BE2C (cell line): ENCODE data around the gene MYMX.
"Not testable (repeated sequence)": the region's sequence is repeated elsewhere in the genome, so short reads cannot be mapped to it uniquely, and the experiment has no call there.

Source experiments
- DNase-seq: peaks from one replicate; pipeline ENCODE4 v3.0.0-alpha.2; 2020
- H3K27me3 ChIP-seq: fragments of 250-450 bp; sonication (Bioruptor Pico); 2 replicates; pipeline ENCODE4 v1.5.1; 2020; ENCODE audit warnings: mild to moderate bottlenecking
- H3K36me3 ChIP-seq: fragments of 250-450 bp; sonication (Bioruptor Pico); 2 replicates; pipeline ENCODE4 v1.5.1; 2020; ENCODE audit warnings: mild to moderate bottlenecking
- H3K4me1 ChIP-seq: fragments of 250-450 bp; sonication (Bioruptor Pico); 2 replicates; pipeline ENCODE4 v1.5.1; 2020
- H3K4me3 ChIP-seq: 2 replicates; pipeline ENCODE4 v1.5.1; 2011; ENCODE audit warnings: low read depth, low read length
- H3K9me3 ChIP-seq: fragments of 250-450 bp; sonication (Bioruptor Pico); 2 replicates; pipeline ENCODE4 v1.5.1; 2020
- TF ChIP-seq, protein P1 (sequence below): IDR thresholded peaks from 2 replicates; pipeline ENCODE4 v1.5.1; 2012; ENCODE audit warnings: mild to moderate bottlenecking, low read depth, low read length

Gene MYMX

DNA sequence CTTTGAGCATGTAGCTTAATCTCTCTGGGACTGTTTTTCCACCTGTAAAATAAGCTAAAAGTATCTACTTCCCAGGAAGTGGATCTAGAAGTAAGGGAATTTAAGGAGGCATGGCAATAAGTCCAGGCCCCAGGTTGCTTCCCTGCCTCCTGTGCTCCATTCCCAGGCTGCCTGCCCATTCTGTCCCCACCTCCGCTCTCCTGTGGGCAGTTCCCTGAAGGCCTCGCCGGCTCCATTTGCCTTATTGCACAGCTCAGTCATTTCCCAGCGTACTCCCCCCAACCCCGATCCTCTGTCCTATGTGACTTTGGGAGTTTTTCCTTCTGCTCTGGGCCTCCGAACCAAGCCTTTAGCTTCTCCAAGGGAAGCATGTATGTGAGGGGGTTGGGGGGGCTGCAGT is 11.3 kb downstream of the MYMX start:
- TF ChIP-seq, protein P1, sequence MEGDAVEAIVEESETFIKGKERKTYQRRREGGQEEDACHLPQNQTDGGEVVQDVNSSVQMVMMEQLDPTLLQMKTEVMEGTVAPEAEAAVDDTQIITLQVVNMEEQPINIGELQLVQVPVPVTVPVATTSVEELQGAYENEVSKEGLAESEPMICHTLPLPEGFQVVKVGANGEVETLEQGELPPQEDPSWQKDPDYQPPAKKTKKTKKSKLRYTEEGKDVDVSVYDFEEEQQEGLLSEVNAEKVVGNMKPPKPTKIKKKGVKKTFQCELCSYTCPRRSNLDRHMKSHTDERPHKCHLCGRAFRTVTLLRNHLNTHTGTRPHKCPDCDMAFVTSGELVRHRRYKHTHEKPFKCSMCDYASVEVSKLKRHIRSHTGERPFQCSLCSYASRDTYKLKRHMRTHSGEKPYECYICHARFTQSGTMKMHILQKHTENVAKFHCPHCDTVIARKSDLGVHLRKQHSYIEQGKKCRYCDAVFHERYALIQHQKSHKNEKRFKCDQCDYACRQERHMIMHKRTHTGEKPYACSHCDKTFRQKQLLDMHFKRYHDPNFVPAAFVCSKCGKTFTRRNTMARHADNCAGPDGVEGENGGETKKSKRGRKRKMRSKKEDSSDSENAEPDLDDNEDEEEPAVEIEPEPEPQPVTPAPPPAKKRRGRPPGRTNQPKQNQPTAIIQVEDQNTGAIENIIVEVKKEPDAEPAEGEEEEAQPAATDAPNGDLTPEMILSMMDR, result no peak
- Histone ChIP-seq H3K9me3 (no peaks in the 10 kb centered on the region), H3K4me1 (peaks cover 19% of the 10 kb centered on the region), H3K4me3 (no peak overlapping the region), H3K36me3 (peaks cover 42% of the 10 kb centered on the region), H3K27me3 (no peaks in the 10 kb centered on the region)
- no peak for DNase-seq

DNA sequence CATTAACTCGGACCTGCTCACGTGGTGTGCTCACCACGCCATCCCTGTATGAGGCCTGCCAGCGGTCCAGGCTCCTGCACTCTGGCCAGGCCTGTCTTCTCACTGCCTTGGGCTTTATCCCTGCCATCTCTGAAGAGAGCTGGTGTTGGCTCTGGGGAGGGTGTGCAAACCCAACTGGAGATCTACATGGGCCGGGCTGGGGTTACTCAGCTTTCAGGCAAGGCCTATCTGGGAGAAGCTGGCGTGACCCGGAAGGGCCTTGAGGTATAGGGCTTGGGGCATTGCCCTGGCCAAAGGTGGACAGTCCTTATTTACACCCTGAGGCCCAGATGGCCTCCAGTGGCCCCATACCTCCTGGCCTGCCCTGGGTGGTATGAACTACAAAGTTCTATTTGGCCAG is 11.7 kb downstream of the MYMX start:
- peaks cover 19% of the 10 kb centered on the region for H3K4me1 ChIP-seq
- TF ChIP-seq, protein P1, result no peak
- DNase-seq, result no peak
- no peaks in the 10 kb centered on the region for H3K9me3 ChIP-seq
- H3K27me3 ChIP-seq, result no peaks in the 10 kb centered on the region
- no peak overlapping the region for H3K4me3 ChIP-seq
- peaks cover 46% of the 10 kb centered on the region for H3K36me3 ChIP-seq

DNA sequence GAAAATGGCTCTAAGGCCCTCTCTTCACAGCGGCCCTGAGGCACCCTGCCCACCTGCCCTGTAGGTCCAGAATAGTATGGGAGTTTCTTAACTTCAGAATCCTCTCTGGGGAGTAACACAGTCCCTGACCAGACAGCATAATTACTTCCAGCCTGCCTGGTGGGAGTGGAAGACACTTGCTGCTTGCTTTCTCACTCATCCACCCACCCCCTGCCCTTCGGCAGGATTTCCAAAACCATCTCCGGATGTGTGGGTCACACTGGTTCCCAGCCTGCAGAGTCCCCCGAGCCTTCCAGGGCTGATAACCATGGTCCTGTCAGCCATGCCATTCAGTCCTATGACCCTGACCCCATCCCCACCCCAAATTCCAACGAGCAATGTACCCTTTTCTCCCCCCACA is 12.1 kb downstream of the MYMX start:
- no peak for DNase-seq
- TF ChIP-seq, protein P1, result no peak
- Histone ChIP-seq H3K27me3 (no peaks in the 10 kb centered on the region), H3K4me3 (no peak overlapping the region), H3K9me3 (no peaks in the 10 kb centered on the region), H3K4me1 (peaks cover 23% of the 10 kb centered on the region), H3K36me3 (peaks cover 50% of the 10 kb centered on the region)

DNA sequence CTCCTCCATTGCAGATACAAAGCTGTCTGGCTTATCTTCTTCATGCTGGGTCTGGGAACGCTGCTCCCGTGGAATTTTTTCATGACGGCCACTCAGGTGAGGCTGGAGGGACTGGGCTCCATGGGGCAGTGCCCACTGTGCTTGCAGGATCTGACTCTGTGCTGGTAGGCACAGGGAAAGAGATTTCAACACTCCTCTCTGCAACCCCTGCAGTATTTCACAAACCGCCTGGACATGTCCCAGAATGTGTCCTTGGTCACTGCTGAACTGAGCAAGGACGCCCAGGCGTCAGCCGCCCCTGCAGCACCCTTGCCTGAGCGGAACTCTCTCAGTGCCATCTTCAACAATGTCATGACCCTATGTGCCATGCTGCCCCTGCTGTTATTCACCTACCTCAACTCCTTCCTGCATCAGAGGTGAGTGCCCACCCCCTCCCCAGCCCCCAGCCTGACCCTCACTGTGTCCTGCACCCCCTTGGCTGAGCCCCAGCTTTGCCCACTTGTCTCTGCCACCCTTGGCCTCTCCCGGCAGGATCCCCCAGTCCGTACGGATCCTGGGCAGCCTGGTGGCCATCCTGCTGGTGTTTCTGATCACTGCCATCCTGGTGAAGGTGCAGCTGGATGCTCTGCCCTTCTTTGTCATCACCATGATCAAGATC is 12.8 kb downstream of the MYMX start:
- TF ChIP-seq, protein P1, result no peak
- Histone ChIP-seq H3K4me1 (peaks cover 30% of the 10 kb centered on the region), H3K9me3 (no peaks in the 10 kb centered on the region), H3K36me3 (peaks cover 54% of the 10 kb centered on the region), H3K4me3 (no peak overlapping the region), H3K27me3 (no peaks in the 10 kb centered on the region)
- DNase-seq, result no peak

DNA sequence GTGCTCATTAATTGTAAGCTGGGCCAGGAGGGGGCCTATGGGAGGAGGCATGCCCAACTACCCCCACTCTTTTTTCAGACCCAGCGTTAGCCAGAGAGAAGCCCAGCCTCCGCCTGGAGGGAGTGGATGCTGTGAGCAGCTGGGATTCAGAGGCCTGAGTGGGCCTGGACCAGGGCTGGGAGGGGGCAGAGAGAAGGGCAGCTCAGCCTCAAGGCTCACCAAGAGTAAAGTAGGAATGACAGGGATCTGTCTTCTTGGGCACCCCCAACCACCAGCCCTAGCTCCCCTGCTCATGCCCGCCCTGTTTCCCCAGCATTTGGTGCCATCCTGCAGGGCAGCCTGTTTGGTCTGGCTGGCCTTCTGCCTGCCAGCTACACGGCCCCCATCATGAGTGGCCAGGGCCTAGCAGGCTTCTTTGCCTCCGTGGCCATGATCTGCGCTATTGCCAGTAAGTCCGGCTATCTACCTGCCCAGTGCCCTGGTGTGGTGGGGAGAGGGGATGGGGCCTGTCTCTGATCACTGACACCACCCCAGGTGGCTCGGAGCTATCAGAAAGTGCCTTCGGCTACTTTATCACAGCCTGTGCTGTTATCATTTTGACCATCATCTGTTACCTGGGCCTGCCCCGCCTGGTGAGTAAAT is 13.4 kb downstream of the MYMX start:
- no peaks in the 10 kb centered on the region for H3K9me3 ChIP-seq
- peaks cover 36% of the 10 kb centered on the region for H3K4me1 ChIP-seq
- peaks cover 61% of the 10 kb centered on the region for H3K36me3 ChIP-seq
- H3K27me3 ChIP-seq, result no peaks in the 10 kb centered on the region
- H3K4me3 ChIP-seq, result no peak overlapping the region
- TF ChIP-seq, protein P1, result no peak
- DNase-seq, result no peak

DNA sequence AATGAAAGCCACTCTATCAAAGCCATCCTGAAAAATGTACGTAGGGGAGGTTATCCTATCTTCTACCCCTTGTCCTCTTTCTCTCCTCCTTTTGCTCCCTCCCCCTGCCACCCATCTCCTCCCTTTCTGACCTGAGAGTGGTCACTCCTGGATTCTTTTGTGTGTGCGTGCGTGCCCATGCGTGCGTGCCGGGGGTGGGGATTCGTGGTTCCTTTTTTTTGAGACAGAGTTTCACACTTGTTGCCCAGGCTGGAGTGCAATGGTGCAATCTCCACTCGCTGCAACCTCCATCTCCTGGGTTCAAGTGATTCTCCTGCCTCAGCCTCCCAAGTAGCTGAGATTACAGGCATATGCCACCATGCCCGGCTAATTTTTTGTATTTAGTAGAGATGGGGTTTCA is 14.7 kb downstream of the MYMX start:
- H3K4me3 ChIP-seq, H3K9me3 ChIP-seq, DNase-seq, H3K27me3 ChIP-seq: not testable (repeated sequence)
- Histone ChIP-seq H3K4me1 (peaks cover 37% of the 10 kb centered on the region), H3K36me3 (peaks cover 67% of the 10 kb centered on the region)
